ENCODE data around the gene CRIP1.

CRIP1 gene

DNA sequence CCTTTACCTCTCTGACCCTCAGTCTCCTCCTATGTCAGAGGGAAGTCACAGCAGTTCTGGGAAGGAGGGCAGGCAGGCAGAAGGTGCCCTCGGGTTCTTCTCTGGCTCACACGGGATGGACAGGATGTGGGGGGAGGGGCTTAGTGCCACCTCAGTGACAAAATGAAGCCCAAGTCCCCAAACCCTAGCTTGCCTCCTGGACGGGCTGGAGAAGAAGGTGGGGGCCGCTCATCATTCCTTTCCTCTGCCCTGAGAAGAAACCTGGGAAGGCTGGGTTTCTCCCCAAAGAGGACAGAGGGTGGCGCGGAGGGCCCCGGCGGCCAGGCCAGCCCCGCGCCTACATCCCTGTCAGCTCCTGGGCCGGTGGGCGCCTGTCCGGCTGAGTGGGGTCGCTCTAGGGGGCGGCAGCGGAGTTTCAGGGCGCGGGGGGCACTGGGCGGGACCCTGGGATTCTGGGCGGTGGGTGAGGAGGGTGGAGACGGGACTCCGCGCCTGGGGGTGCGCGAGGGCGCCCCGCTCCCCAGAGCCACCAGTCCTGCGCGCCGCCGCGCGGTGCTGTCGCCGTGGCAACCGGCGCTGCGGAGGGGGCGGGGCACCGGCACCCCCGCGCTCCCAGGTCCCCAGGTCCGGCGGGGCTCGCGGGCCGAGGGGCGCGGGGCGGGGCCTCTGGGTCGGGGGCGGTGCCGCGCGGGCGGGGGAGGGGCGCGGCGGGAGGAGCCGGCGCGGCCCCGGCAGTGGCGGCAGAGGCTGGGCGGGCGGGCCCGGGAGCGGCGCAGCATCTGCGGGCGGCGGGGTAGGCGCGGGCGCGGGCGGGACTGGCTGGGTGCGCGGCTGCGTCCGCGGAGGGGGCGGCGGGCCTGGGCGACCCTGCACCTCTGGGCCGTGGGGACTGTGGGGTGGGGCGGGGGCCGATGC lies 39.4 kb downstream of the CRIP1 start, which contains the start of gene TMEM121:
TSS of gene TMEM121 (plus strand) at position 723 of the 915 bp plus-strand sequence. CDS start 2,252 bp downstream, outside the sequence.
- in situ Hi-C loops (cut with HindIII; ENCODE audit: low sequenced_read_pairs), result no loop called here

DNA sequence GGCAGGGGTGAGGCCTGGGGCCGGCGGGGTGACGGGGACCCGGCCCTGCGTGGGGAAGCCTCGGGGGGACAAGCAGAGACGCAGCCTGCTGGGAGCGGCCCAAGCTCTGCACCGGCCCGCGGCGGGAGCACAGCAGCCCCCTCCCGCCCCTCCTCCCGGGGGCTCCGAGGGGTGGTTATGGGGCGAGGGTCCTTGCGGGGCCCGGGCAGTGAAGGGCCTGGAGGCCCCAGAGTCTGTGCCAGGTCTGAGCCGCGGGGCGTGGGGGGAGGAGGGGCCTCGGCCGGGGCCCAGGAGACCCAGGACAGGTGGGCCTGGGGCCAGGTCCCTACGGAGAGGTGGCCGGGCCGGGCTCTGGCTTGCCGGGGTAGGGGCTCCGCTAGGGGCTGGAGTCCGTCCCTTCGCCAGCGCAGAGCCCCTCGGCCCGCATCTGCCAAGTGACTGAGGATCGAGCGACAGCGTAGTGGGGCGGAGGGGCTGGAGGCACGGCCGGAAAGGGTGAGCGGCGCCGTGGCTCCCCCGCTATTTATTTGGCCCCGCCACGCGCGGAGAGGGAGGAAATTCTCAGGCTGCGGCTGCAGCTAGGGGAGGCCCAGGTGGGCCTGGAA lies 40.2 kb downstream of the CRIP1 start:
- TF ChIP-seq, protein P1, sequence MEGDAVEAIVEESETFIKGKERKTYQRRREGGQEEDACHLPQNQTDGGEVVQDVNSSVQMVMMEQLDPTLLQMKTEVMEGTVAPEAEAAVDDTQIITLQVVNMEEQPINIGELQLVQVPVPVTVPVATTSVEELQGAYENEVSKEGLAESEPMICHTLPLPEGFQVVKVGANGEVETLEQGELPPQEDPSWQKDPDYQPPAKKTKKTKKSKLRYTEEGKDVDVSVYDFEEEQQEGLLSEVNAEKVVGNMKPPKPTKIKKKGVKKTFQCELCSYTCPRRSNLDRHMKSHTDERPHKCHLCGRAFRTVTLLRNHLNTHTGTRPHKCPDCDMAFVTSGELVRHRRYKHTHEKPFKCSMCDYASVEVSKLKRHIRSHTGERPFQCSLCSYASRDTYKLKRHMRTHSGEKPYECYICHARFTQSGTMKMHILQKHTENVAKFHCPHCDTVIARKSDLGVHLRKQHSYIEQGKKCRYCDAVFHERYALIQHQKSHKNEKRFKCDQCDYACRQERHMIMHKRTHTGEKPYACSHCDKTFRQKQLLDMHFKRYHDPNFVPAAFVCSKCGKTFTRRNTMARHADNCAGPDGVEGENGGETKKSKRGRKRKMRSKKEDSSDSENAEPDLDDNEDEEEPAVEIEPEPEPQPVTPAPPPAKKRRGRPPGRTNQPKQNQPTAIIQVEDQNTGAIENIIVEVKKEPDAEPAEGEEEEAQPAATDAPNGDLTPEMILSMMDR (IDR thresholded peaks at IDR 0.05; ENCODE audit: low read depth, low read length), result no peak
- no peak for DNase-seq (ENCODE audit: low read depth, low spot score)
- in situ Hi-C loops (cut with HindIII; ENCODE audit: low sequenced_read_pairs), result no loop called here
- peak overlapping the region; percentile 42 for H3K4me3 ChIP-seq (ENCODE audit: low read depth, low read length)

More for the DNA sequence above, 39.4 kb downstream of the CRIP1 start, which contains the start of gene TMEM121:
- peak within 1 kb of the TSS; percentile 42 for H3K4me3 ChIP-seq (ENCODE audit: low read depth, low read length)
- no peak for DNase-seq (ENCODE audit: low read depth, low spot score)
- TF ChIP-seq, protein P1 (IDR thresholded peaks at IDR 0.05; ENCODE audit: low read depth, low read length), result no peak

DNA sequence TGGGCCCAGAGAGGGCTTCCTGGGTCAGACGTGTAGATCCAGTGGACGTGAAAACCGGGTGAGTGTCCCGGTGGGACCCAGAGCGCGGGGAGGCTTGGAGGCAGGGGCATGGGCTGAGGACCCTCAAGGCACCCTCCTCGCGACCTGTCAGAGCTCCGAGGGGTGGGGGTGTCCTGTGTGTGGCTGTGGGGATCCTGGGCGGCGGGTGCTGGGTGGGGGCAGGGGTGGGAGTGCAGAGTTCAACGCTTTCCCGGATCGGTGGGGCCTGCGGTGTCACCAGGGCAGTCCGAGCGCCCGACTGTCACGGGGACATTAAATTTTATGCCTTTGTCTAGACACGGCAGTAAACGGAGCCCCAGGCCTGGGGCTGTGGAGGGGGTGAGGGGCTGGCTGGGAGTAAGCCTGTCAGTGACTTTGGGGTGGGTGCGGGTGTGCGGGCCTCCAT lies 40.7 kb downstream of the CRIP1 start:
- DNase-seq (ENCODE audit: low read depth, low spot score), result no peak
- peak overlapping the region; percentile 42 for H3K4me3 ChIP-seq (ENCODE audit: low read depth, low read length)
- in situ Hi-C loops (cut with HindIII; ENCODE audit: low sequenced_read_pairs), result no loop called here
- TF ChIP-seq, protein P1 (IDR thresholded peaks at IDR 0.05; ENCODE audit: low read depth, low read length), result no peak

DNA sequence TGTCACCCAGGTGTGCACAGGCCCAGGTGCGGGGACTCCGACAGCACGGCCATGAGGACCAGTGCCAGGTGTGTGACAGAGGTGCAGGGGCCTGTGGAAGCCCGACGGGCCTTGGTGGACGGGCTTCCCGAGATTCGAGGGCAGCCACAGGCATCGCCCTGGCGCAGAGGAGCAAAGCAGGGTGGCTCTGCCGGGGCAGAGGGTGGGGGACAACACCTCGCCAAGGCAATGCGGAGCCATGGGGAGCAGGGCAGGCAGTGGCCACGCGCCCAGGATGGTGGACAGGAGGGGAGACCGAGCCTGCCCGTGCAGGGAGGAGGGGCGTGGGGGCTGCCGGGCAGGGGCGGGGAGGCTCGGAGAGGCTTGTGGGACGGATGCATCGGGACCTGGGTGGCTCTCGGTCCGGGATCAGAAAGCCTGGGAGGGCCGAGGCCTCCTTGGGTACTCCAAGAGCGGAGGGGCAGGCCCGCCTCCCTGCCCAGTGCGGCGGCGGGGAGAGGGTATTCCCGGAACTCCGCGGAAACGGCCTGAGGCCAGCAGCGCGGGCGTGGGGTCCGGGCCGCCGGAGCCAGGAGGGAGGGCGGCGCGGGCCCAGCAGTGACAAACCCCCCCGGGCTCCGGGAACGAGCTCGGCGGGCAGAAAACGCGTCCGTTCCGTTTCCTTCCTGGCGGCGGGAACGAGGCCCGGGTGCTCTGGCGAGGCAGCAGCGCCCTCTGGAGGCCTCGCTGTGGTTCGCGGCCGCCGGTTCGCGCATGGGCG lies 41.3 kb downstream of the CRIP1 start:
- in situ Hi-C loops (cut with HindIII; ENCODE audit: low sequenced_read_pairs), result no loop called here
- H3K4me3 ChIP-seq (ENCODE audit: low read depth, low read length), result peak overlapping the region; percentile 38
- TF ChIP-seq, protein P1 (IDR thresholded peaks at IDR 0.05; ENCODE audit: low read depth, low read length), result peak; percentile 76
- peak; percentile 58 for DNase-seq (ENCODE audit: low read depth, low spot score)

DNA sequence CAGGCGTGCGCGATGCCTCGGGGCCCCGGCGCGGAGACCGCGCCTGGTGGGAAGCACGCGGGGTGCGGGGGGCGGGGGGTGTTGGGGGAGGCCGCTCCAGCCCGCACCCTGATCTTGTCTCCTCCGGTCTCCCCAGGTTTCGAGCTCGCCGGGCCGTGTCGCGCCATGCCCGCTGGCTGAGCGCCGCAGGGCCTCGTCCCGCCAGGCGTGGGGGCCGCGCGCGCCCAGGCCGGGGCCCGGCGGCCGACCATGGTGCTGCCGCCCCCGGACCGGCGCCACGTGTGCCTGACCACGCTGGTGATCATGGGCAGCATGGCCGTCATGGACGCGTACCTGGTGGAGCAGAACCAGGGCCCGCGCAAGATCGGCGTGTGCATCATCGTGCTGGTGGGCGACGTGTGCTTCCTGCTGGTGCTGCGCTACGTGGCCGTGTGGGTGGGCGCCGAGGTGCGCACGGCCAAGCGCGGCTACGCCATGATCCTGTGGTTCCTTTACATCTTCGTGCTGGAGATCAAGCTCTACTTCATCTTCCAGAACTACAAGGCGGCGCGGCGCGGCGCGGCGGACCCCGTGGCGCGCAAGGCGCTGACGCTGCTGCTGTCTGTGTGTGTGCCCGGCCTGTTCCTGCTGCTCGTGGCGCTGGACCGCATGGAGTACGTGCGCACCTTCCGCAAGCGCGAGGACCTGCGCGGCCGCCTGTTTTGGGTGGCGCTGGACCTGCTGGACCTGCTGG lies 42.1 kb downstream of the CRIP1 start:
- TF ChIP-seq, protein P1 (IDR thresholded peaks at IDR 0.05; ENCODE audit: low read depth, low read length), result no peak
- H3K4me3 ChIP-seq (ENCODE audit: low read depth, low read length), result no peak overlapping the region
- no peak for DNase-seq (ENCODE audit: low read depth, low spot score)
- in situ Hi-C loops (cut with HindIII; ENCODE audit: low sequenced_read_pairs), result no loop called here

DNA sequence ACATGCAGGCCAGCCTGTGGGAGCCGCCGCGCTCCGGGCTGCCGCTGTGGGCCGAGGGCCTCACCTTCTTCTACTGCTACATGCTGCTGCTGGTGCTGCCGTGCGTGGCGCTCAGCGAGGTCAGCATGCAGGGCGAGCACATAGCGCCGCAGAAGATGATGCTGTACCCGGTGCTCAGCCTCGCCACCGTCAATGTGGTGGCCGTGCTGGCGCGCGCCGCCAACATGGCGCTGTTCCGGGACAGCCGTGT lies 42.6 kb downstream of the CRIP1 start:
- DNase-seq (ENCODE audit: low read depth, low spot score), result no peak
- in situ Hi-C loops (cut with HindIII; ENCODE audit: low sequenced_read_pairs), result no loop called here
- no peak overlapping the region for H3K4me3 ChIP-seq (ENCODE audit: low read depth, low read length)
- TF ChIP-seq, protein P1 (IDR thresholded peaks at IDR 0.05; ENCODE audit: low read depth, low read length), result no peak
